HepG2 (cell line): Measurements from ENCODE around the gene CERS4. TPM values are rescaled to one million over a fixed set of nuclear protein-coding genes. Genes with fewer than 3 reads are reported as not detected.

Experiments
- ARNTL ChIP-seq: sonication (generic); formaldehyde crosslinking; IDR thresholded peaks from 2 replicates; pipeline ENCODE4 v1.4.0; 2020; ENCODE audit warnings: mild to moderate bottlenecking, missing genetic modification reagents
- ATM ChIP-seq: fragments of 450-650 bp; IDR thresholded peaks from 2 replicates; pipeline ENCODE4 v1.7.1; 2017; ENCODE audit warnings: mild to moderate bottlenecking, borderline replicate concordance
- CC2D1A ChIP-seq: sonication (generic); formaldehyde crosslinking; IDR thresholded peaks from 2 replicates; pipeline ENCODE4 v1.8.1; 2023; ENCODE audit warnings: mild to moderate bottlenecking, missing genetic modification reagents
- CEBPG ChIP-seq: IDR thresholded peaks from 2 replicates; pipeline ENCODE4 v1.6.1; 2016
- CREM ChIP-seq, 2 experiments: sonication (generic) in 1 of 2; formaldehyde crosslinking in 1 of 2; IDR thresholded peaks; 2 replicates each; pipeline versions ENCODE4 v1.4.0 to v1.6.1; 2016 to 2020; ENCODE audit warnings: antibody characterized with exemption in 1 of 2, mild to moderate bottlenecking in 1 of 2, missing genetic modification reagents in 1 of 2
- DNMT3B ChIP-seq: conservative IDR thresholded peaks from 2 replicates; pipeline ENCODE4 v1.6.1; 2016; ENCODE audit warnings: missing biosample characterization, control low read depth
- KDM1A ChIP-seq: IDR thresholded peaks from 2 replicates; pipeline ENCODE4 v1.6.1; 2016; ENCODE audit warnings: missing compliant biosample characterization
- MATR3 ChIP-seq: sonication (generic); formaldehyde crosslinking; IDR thresholded peaks from 2 replicates; pipeline ENCODE4 v1.4.0; 2020; ENCODE audit warnings: missing genetic modification reagents
- MTA1 ChIP-seq: sonication (generic); formaldehyde crosslinking; IDR thresholded peaks from 2 replicates; pipeline ENCODE4 v1.4.0; 2020; ENCODE audit warnings: missing genetic modification reagents, mild to moderate bottlenecking, borderline replicate concordance
- RNF2 ChIP-seq: fragments of 450-650 bp; conservative IDR thresholded peaks from 2 replicates; pipeline ENCODE4 v1.6.1; 2016; ENCODE audit warnings: low read depth
- SIX4 ChIP-seq: sonication (generic); formaldehyde crosslinking; IDR thresholded peaks from 2 replicates; pipeline ENCODE4 v1.4.0; 2020; ENCODE audit warnings: missing genetic modification reagents
- ZFAT ChIP-seq: sonication (generic); formaldehyde crosslinking; conservative IDR thresholded peaks from 2 replicates; pipeline ENCODE4 v1.8.1; 2023; ENCODE audit warnings: missing genetic modification reagents, inconsistent platforms
- ZFYVE20 ChIP-seq: sonication (generic); formaldehyde crosslinking; IDR thresholded peaks from 2 replicates; pipeline ENCODE4 v1.8.0; 2023; ENCODE audit warnings: low read depth, mild to moderate bottlenecking, moderate library complexity, missing genetic modification reagents, borderline replicate concordance
- ZNF24 ChIP-seq: fragments of 450-650 bp; IDR thresholded peaks from 2 replicates; pipeline ENCODE4 v1.6.1; 2017; ENCODE audit warnings: antibody characterized with exemption, mild to moderate bottlenecking
- ZNF543 ChIP-seq: sonication (generic); formaldehyde crosslinking; IDR thresholded peaks from 2 replicates; pipeline ENCODE4 v1.4.0; 2020; ENCODE audit warnings: mild to moderate bottlenecking, missing genetic modification reagents
- ZNF567 ChIP-seq: sonication (generic); formaldehyde crosslinking; IDR thresholded peaks from 2 replicates; pipeline ENCODE4 v1.8.1; 2023; ENCODE audit warnings: mild to moderate bottlenecking, missing genetic modification reagents, borderline replicate concordance
- ZNF713 ChIP-seq: sonication (generic); formaldehyde crosslinking; IDR thresholded peaks from 2 replicates; pipeline ENCODE4 v1.4.0; 2020; ENCODE audit warnings: mild to moderate bottlenecking, missing genetic modification reagents
- ZNF781 ChIP-seq: sonication (generic); formaldehyde crosslinking; IDR thresholded peaks from 2 replicates; pipeline ENCODE4 v1.5.1; 2020; ENCODE audit warnings: borderline replicate concordance, mild to moderate bottlenecking, missing genetic modification reagents; ENCODE audit errors: not compliant biosample characterization
- polyA plus RNA-seq, 8 experiments: library from polyadenylated mRNA; depleted of rRNA in 3 of 8; stranded (reverse) in 7 of 8; unstranded in 1 of 8; fragments of >200 nt; fragmentation: Illumina TruSeq in 4 of 8; extraction: Trizol in 4 of 8; gene quantifications; 2 replicates each; pipeline versions ENCODE4 v1.2.1 to v1.2.3, GENCODE V29; 2011 to 2016; ENCODE audit warnings: low read depth in 4 of 8, missing spikeins in 1 of 8, mixed read lengths in 1 of 8; ENCODE audit not compliant: insufficient read depth in 1 of 8
- total RNA-seq, 5 experiments: library from RNA; depleted of rRNA; stranded (reverse); fragments of >200 nt; fragmentation: Illumina TruSeq; extraction: Trizol; gene quantifications; 2 replicates each; pipeline ENCODE4 v1.2.3, GENCODE V29; 2016; ENCODE audit warnings: low read depth in 1 of 5
- TF ChIP-seq, protein P1 (sequence below): sonication (generic); formaldehyde crosslinking; IDR thresholded peaks from 2 replicates; pipeline ENCODE4 v1.4.0; 2020; ENCODE audit warnings: missing genetic modification reagents, borderline replicate concordance
- TF ChIP-seq, protein P2 (sequence below): sonication (generic); formaldehyde crosslinking; IDR thresholded peaks from 2 replicates; pipeline ENCODE4 v1.8.0; 2022; ENCODE audit warnings: mild to moderate bottlenecking, missing genetic modification reagents
- TF ChIP-seq, protein P3 (sequence below): sonication (generic); formaldehyde crosslinking; conservative IDR thresholded peaks from 2 replicates; pipeline ENCODE4 v1.4.0; 2020; ENCODE audit warnings: missing genetic modification reagents

The CERS4 gene
- total and polyA plus RNA-seq, 2 of the 13 experiments (the other 11 are each of a cell fraction or from before 2014, with no cell fraction given), result 74.7 to 83.5 TPM

DNA sequence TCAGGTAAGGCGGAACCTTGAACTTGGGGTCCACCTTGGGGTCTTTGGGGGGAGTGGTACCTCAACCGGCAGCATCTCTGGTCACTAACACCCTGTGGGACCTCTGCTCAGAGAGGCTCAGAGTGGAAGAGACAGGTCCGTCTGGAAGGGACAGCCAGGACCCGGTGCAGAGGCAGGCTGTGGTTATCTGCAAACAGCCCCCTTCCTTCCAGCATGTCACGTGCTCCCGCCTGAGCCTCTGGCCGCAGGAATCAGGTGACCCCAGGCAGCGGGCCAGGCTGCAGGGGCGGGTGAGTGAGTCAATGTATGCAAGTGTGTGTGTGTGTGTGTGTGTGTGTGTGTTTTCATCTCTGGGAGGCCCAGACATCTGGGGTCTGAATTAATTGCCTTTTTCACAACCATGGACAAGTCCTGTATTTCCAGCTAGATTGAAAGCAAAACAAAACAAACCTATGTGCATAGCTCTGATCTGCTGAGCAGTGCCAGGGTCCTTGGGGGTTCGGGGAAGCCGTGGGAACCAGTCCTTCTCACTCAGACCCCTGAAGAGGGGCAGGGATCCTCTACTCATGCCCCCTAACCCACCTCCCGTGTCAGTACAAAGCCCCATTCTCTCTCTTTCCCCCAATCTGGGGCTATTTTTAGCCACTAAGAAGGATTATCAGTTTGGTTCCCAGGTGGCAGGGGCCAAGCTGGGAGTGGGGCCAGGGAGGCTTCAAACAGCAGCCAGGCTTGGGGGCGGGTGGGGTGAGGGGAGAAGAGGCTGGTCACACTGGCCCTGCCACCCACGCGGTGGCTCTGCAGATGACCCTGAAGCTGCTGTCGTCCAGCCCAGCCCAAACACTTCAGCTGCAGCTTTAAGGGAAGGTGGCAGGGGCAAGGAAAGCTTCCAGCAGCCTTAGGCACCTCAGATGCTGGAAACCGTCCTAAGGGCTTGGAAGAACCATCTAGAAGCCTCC, 31.4 kb downstream of the CERS4 start (continued):
- TF ChIP-seq DNMT3B (CRISPR knock-in tag), result peak; percentile 75; the same call in 1 of the 2 replicates
- no peak for TF ChIP-seq CREM (IDR thresholded peaks at IDR 0.05)
- TF ChIP-seq CREM (CRISPR knock-in tag; IDR thresholded peaks at IDR 0.05), result no peak
- TF ChIP-seq ZNF24, result no peak
- no peak for TF ChIP-seq ZFAT (CRISPR knock-in tag)
- no peak for TF ChIP-seq MATR3 (CRISPR knock-in tag)
- TF ChIP-seq ATM, result no peak
- no peak for TF ChIP-seq ZNF543
- TF ChIP-seq SIX4 (CRISPR knock-in tag), result peak; percentile 66; the same call in 1 of the 2 replicates
- TF ChIP-seq ZNF713 (CRISPR knock-in tag), result no peak
- TF ChIP-seq, protein P1, sequence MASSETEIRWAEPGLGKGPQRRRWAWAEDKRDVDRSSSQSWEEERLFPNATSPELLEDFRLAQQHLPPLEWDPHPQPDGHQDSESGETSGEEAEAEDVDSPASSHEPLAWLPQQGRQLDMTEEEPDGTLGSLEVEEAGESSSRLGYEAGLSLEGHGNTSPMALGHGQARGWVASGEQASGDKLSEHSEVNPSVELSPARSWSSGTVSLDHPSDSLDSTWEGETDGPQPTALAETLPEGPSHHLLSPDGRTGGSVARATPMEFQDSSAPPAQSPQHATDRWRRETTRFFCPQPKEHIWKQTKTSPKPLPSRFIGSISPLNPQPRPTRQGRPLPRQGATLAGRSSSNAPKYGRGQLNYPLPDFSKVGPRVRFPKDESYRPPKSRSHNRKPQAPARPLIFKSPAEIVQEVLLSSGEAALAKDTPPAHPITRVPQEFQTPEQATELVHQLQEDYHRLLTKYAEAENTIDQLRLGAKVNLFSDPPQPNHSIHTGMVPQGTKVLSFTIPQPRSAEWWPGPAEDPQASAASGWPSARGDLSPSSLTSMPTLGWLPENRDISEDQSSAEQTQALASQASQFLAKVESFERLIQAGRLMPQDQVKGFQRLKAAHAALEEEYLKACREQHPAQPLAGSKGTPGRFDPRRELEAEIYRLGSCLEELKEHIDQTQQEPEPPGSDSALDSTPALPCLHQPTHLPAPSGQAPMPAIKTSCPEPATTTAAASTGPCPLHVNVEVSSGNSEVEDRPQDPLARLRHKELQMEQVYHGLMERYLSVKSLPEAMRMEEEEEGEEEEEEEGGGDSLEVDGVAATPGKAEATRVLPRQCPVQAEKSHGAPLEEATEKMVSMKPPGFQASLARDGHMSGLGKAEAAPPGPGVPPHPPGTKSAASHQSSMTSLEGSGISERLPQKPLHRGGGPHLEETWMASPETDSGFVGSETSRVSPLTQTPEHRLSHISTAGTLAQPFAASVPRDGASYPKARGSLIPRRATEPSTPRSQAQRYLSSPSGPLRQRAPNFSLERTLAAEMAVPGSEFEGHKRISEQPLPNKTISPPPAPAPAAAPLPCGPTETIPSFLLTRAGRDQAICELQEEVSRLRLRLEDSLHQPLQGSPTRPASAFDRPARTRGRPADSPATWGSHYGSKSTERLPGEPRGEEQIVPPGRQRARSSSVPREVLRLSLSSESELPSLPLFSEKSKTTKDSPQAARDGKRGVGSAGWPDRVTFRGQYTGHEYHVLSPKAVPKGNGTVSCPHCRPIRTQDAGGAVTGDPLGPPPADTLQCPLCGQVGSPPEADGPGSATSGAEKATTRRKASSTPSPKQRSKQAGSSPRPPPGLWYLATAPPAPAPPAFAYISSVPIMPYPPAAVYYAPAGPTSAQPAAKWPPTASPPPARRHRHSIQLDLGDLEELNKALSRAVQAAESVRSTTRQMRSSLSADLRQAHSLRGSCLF (CRISPR knock-in tag), result no peak
- peak; percentile 39; the same call in 1 of the 2 replicates for TF ChIP-seq CEBPG (CRISPR knock-in tag)
- no peak for TF ChIP-seq RNF2
- no peak for TF ChIP-seq KDM1A (CRISPR knock-in tag)
- TF ChIP-seq ZFYVE20 (CRISPR knock-in tag), result no peak
- no peak for TF ChIP-seq CC2D1A (CRISPR knock-in tag)
- TF ChIP-seq ZNF781, result no peak
- TF ChIP-seq MTA1 (CRISPR knock-in tag), result peak; percentile 76; the same call in 1 of the 2 replicates
- TF ChIP-seq, protein P2, sequence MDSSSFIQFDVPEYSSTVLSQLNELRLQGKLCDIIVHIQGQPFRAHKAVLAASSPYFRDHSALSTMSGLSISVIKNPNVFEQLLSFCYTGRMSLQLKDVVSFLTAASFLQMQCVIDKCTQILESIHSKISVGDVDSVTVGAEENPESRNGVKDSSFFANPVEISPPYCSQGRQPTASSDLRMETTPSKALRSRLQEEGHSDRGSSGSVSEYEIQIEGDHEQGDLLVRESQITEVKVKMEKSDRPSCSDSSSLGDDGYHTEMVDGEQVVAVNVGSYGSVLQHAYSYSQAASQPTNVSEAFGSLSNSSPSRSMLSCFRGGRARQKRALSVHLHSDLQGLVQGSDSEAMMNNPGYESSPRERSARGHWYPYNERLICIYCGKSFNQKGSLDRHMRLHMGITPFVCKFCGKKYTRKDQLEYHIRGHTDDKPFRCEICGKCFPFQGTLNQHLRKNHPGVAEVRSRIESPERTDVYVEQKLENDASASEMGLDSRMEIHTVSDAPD, result peak; percentile 77
- TF ChIP-seq, protein P3, sequence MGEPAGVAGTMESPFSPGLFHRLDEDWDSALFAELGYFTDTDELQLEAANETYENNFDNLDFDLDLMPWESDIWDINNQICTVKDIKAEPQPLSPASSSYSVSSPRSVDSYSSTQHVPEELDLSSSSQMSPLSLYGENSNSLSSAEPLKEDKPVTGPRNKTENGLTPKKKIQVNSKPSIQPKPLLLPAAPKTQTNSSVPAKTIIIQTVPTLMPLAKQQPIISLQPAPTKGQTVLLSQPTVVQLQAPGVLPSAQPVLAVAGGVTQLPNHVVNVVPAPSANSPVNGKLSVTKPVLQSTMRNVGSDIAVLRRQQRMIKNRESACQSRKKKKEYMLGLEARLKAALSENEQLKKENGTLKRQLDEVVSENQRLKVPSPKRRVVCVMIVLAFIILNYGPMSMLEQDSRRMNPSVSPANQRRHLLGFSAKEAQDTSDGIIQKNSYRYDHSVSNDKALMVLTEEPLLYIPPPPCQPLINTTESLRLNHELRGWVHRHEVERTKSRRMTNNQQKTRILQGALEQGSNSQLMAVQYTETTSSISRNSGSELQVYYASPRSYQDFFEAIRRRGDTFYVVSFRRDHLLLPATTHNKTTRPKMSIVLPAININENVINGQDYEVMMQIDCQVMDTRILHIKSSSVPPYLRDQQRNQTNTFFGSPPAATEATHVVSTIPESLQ, result no peak
- TF ChIP-seq ARNTL (CRISPR knock-in tag), result peak; percentile 98
- TF ChIP-seq ZNF567 (CRISPR knock-in tag), result no peak
